ENCODE results near the gene SPEF2.

The SPEF2 gene

GRCh38 chr5:35678661-35679060 is 61.0 kb downstream of the SPEF2 start:
- Histone ChIP-seq H3K4me3 (ENCODE audit: low read length) (no peak overlapping the region), H3K27ac (ENCODE audit: low read depth, low read length) (no peak overlapping the region), H3K27me3 (ENCODE audit: insufficient read depth, low read length) (no peaks in the 10 kb centered on the region), H3K9ac (ENCODE audit: low read depth, low read length) (no peak overlapping the region), H3K9me3 (ENCODE audit: insufficient read depth, low read depth, low read length) (no peaks in the 10 kb centered on the region), H3K36me3 (ENCODE audit: insufficient read depth, low read length) (no peaks in the 10 kb centered on the region), H3K4me1 (ENCODE audit: insufficient read depth, low read length) (peaks cover 4% of the 10 kb centered on the region; the same call in 1 of the 2 replicates)
- 74% methylated on average over 3 of the region's 3 CpGs for WGBS

GRCh38 chr5:35679357-35679756 is 61.7 kb downstream of the SPEF2 start:
- Histone ChIP-seq H3K27ac (ENCODE audit: low read depth, low read length) (no peak overlapping the region), H3K4me1 (ENCODE audit: insufficient read depth, low read length) (no peaks in the 10 kb centered on the region), H3K27me3 (ENCODE audit: insufficient read depth, low read length) (no peaks in the 10 kb centered on the region), H3K9me3 (ENCODE audit: insufficient read depth, low read depth, low read length) (no peaks in the 10 kb centered on the region), H3K4me3 (ENCODE audit: low read length) (no peak overlapping the region), H3K36me3 (ENCODE audit: insufficient read depth, low read length) (no peaks in the 10 kb centered on the region), H3K9ac (ENCODE audit: low read depth, low read length) (no peak overlapping the region)
- 92% methylated on average over 1 of the region's 1 CpG for WGBS

GRCh38 chr5:35681911-35682310 is 64.2 kb downstream of the SPEF2 start:
- Histone ChIP-seq H3K9ac (ENCODE audit: low read depth, low read length) (no peak overlapping the region), H3K27me3 (ENCODE audit: insufficient read depth, low read length) (no peaks in the 10 kb centered on the region), H3K4me3 (ENCODE audit: low read length) (no peak overlapping the region), H3K4me1 (ENCODE audit: insufficient read depth, low read length) (no peaks in the 10 kb centered on the region), H3K36me3 (ENCODE audit: insufficient read depth, low read length) (no peaks in the 10 kb centered on the region), H3K27ac (ENCODE audit: low read depth, low read length) (no peak overlapping the region), H3K9me3 (ENCODE audit: insufficient read depth, low read depth, low read length) (no peaks in the 10 kb centered on the region)
- 65% methylated on average over 1 of the region's 1 CpG for WGBS

DNA sequence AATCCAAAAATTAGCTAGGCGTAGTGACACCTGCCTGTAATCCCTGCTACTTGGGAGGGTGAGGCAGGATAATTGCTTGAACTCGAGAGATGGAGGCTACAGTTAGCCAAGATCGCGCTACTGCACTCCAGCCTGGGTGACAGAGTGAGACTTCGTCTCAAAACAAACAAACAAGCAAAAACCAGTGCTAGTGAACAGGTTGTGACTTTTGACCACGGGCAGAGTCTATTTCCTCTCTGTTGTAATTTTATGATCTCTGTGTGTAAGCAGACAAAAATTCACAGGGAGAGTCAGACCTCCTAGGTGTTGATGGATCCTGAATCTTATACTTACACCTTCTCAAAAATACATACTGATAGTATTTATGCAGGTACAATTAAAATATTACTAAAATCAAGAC is 65.8 kb downstream of the SPEF2 start:
- H3K9me3 ChIP-seq (ENCODE audit: insufficient read depth, low read depth, low read length): no peaks in the 10 kb centered on the region
- H3K27ac ChIP-seq (ENCODE audit: low read depth, low read length): no peak overlapping the region
- no peaks in the 10 kb centered on the region for H3K36me3 ChIP-seq (ENCODE audit: insufficient read depth, low read length)
- no peak overlapping the region for H3K4me3 ChIP-seq (ENCODE audit: low read length)
- H3K27me3 ChIP-seq (ENCODE audit: insufficient read depth, low read length): no peaks in the 10 kb centered on the region
- no peak overlapping the region for H3K9ac ChIP-seq (ENCODE audit: low read depth, low read length)
- no peaks in the 10 kb centered on the region for H3K4me1 ChIP-seq (ENCODE audit: insufficient read depth, low read length)
- WGBS: 95% methylated on average over 6 of the region's 6 CpGs

DNA sequence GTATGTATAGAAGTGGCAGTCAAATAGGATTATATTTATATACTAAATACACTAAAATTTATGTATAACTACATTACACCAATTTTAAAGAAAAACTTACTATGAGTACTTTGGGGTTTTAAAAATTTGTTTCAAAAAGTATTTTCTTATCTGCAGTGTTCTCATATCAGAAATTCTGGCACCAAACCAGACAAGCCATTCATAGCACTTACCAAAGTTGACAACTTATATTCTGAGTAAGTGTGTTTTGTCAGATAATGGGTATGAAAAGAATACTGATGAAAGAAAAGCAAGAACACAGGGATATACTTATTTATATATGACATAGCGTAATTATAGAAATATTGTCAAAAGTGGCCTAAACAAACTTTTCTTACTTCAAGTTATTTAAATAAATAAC is 67.5 kb downstream of the SPEF2 start:
- no peaks in the 10 kb centered on the region for H3K36me3 ChIP-seq (ENCODE audit: insufficient read depth, low read length)
- H3K9ac ChIP-seq (ENCODE audit: low read depth, low read length): no peak overlapping the region
- no peaks in the 10 kb centered on the region for H3K9me3 ChIP-seq (ENCODE audit: insufficient read depth, low read depth, low read length)
- no peak overlapping the region for H3K4me3 ChIP-seq (ENCODE audit: low read length)
- H3K27ac ChIP-seq (ENCODE audit: low read depth, low read length): no peak overlapping the region
- no peaks in the 10 kb centered on the region for H3K4me1 ChIP-seq (ENCODE audit: insufficient read depth, low read length)
- no peaks in the 10 kb centered on the region for H3K27me3 ChIP-seq (ENCODE audit: insufficient read depth, low read length)
- no CpG with 5 or more reads among the region's 1 CpG for WGBS

GRCh38 chr5:35687961-35688360 is 70.3 kb downstream of the SPEF2 start:
- Histone ChIP-seq H3K4me1 (ENCODE audit: insufficient read depth, low read length) (no peaks in the 10 kb centered on the region), H3K27me3 (ENCODE audit: insufficient read depth, low read length) (no peaks in the 10 kb centered on the region), H3K36me3 (ENCODE audit: insufficient read depth, low read length) (no peaks in the 10 kb centered on the region), H3K4me3 (ENCODE audit: low read length) (no peak overlapping the region), H3K9me3 (ENCODE audit: insufficient read depth, low read depth, low read length) (no peaks in the 10 kb centered on the region), H3K27ac (ENCODE audit: low read depth, low read length) (no peak overlapping the region), H3K9ac (ENCODE audit: low read depth, low read length) (no peak overlapping the region)
- 89% methylated on average over 2 of the region's 2 CpGs for WGBS

DNA sequence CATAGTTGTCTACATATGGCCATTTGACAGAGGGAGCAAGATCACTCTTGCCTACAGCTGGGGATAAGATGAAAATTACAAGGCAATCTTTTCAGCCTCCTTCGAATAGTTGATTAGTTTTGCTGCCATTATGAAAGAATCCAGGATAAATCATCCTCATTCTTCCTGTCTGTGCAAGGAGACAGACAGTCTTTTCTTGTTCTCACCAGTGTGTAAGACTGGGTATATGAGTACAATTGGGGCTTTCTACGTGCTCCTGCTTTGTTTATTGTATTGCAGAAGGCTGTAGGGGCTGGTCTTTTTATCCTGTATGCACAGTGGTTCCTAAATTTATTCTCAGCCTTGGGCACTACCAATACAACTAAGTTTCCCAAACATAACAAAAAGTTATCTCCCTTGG is 76.8 kb downstream of the SPEF2 start:
- 87% methylated on average over 2 of the region's 2 CpGs for WGBS
- Histone ChIP-seq H3K9me3 (ENCODE audit: insufficient read depth, low read depth, low read length) (no peaks in the 10 kb centered on the region), H3K9ac (ENCODE audit: low read depth, low read length) (no peak overlapping the region), H3K4me1 (ENCODE audit: insufficient read depth, low read length) (no peaks in the 10 kb centered on the region), H3K27me3 (ENCODE audit: insufficient read depth, low read length) (no peaks in the 10 kb centered on the region), H3K4me3 (ENCODE audit: low read length) (no peak overlapping the region), H3K36me3 (ENCODE audit: insufficient read depth, low read length) (no peaks in the 10 kb centered on the region), H3K27ac (ENCODE audit: low read depth, low read length) (no peak overlapping the region)

GRCh38 chr5:35698047-35698808 is 80.6 kb downstream of the SPEF2 start:
- no peaks in the 10 kb centered on the region for H3K4me1 ChIP-seq (ENCODE audit: insufficient read depth, low read length)
- 93% methylated on average over 4 of the region's 4 CpGs for WGBS
- H3K36me3 ChIP-seq (ENCODE audit: insufficient read depth, low read length): no peaks in the 10 kb centered on the region
- no peaks in the 10 kb centered on the region for H3K9me3 ChIP-seq (ENCODE audit: insufficient read depth, low read depth, low read length)
- no peak overlapping the region for H3K27ac ChIP-seq (ENCODE audit: low read depth, low read length)
- H3K9ac ChIP-seq (ENCODE audit: low read depth, low read length): no peak overlapping the region
- H3K4me3 ChIP-seq (ENCODE audit: low read length): no peak overlapping the region
- H3K27me3 ChIP-seq (ENCODE audit: insufficient read depth, low read length): no peaks in the 10 kb centered on the region

GRCh38 chr5:35707659-35708058 is 90.0 kb downstream of the SPEF2 start:
- H3K9me3 ChIP-seq (ENCODE audit: insufficient read depth, low read depth, low read length): no peaks in the 10 kb centered on the region
- H3K4me3 ChIP-seq (ENCODE audit: low read length): no peak overlapping the region
- H3K27me3 ChIP-seq (ENCODE audit: insufficient read depth, low read length): 0 out of 2 replicates have a peak, but pooled peaks cover 2% of the 10 kb centered on the region
- WGBS: no CpG with 5 or more reads among the region's 1 CpG
- no peaks in the 10 kb centered on the region for H3K36me3 ChIP-seq (ENCODE audit: insufficient read depth, low read length)
- H3K4me1 ChIP-seq (ENCODE audit: insufficient read depth, low read length): no peaks in the 10 kb centered on the region
- no peak overlapping the region for H3K9ac ChIP-seq (ENCODE audit: low read depth, low read length)
- H3K27ac ChIP-seq (ENCODE audit: low read depth, low read length): no peak overlapping the region

- no peak overlapping the region for H3K27ac ChIP-seq (ENCODE audit: low read depth, low read length)
- no peaks in the 10 kb centered on the region for H3K36me3 ChIP-seq (ENCODE audit: insufficient read depth, low read length)
- no peak overlapping the region for H3K4me3 ChIP-seq (ENCODE audit: low read length)
- H3K27me3 ChIP-seq (ENCODE audit: insufficient read depth, low read length): 0 out of 2 replicates have a peak, but pooled peaks cover 2% of the 10 kb centered on the region
- WGBS: 96% methylated on average over 1 of the region's 2 CpGs
- H3K9me3 ChIP-seq (ENCODE audit: insufficient read depth, low read depth, low read length): no peaks in the 10 kb centered on the region
- H3K4me1 ChIP-seq (ENCODE audit: insufficient read depth, low read length): no peaks in the 10 kb centered on the region
- no peak overlapping the region for H3K9ac ChIP-seq (ENCODE audit: low read depth, low read length)
These were observed 92.0 kb downstream of the SPEF2 start for GRCh38 chr5:35709688-35710087.

- Histone ChIP-seq H3K9me3 (ENCODE audit: insufficient read depth, low read depth, low read length) (no peaks in the 10 kb centered on the region), H3K4me1 (ENCODE audit: insufficient read depth, low read length) (no peaks in the 10 kb centered on the region), H3K36me3 (ENCODE audit: insufficient read depth, low read length) (no peaks in the 10 kb centered on the region), H3K4me3 (ENCODE audit: low read length) (no peak overlapping the region), H3K27ac (ENCODE audit: low read depth, low read length) (no peak overlapping the region), H3K9ac (ENCODE audit: low read depth, low read length) (no peak overlapping the region), H3K27me3 (ENCODE audit: insufficient read depth, low read length) (no peaks in the 10 kb centered on the region)
- 68% methylated on average over 5 of the region's 5 CpGs for WGBS
These were observed 100.1 kb downstream of the SPEF2 start for GRCh38 chr5:35717718-35718117.

- WGBS: 97% methylated on average over 3 of the region's 3 CpGs
- H3K4me1 ChIP-seq (ENCODE audit: insufficient read depth, low read length): no peaks in the 10 kb centered on the region
- H3K27ac ChIP-seq (ENCODE audit: low read depth, low read length): no peak overlapping the region
- no peak overlapping the region for H3K9ac ChIP-seq (ENCODE audit: low read depth, low read length)
- H3K36me3 ChIP-seq (ENCODE audit: insufficient read depth, low read length): no peaks in the 10 kb centered on the region
- H3K4me3 ChIP-seq (ENCODE audit: low read length): no peak overlapping the region
- H3K27me3 ChIP-seq (ENCODE audit: insufficient read depth, low read length): peaks cover 18% of the 10 kb centered on the region
- no peaks in the 10 kb centered on the region for H3K9me3 ChIP-seq (ENCODE audit: insufficient read depth, low read depth, low read length)
These were observed 118.1 kb downstream of the SPEF2 start for GRCh38 chr5:35735718-35736117.
